Measurements from ENCODE around the gene LRRC26.

- TF ChIP-seq RNF219 (CRISPR knock-in tag; IDR thresholded peaks at IDR 0.05), result no peak
- TF ChIP-seq AFF4 (CRISPR knock-in tag; IDR thresholded peaks at IDR 0.05), result no peak
- no peak for TF ChIP-seq GFI1 (CRISPR knock-in tag; IDR thresholded peaks at IDR 0.05; ENCODE audit: borderline replicate concordance)
- TF ChIP-seq SIN3A (IDR thresholded peaks at IDR 0.05; ENCODE audit: borderline replicate concordance, low read depth, low read length), result no peak
- no peak for TF ChIP-seq PATZ1 (CRISPR knock-in tag; IDR thresholded peaks at IDR 0.05)
- TF ChIP-seq REL (CRISPR knock-in tag; conservative IDR thresholded peaks at IDR 0.05), result no peak
- TF ChIP-seq GATAD1 (CRISPR knock-in tag; IDR thresholded peaks at IDR 0.05), result no peak
- no peak for TF ChIP-seq PRPF4 (IDR thresholded peaks at IDR 0.05; ENCODE audit: low read depth, low read length, poor library complexity, severe bottlenecking)
- no peak for TF ChIP-seq AHR (CRISPR knock-in tag; IDR thresholded peaks at IDR 0.05)
- no peak for TF ChIP-seq SP1 (IDR thresholded peaks at IDR 0.05)
- no peak for TF ChIP-seq SP1 (CRISPR knock-in tag; IDR thresholded peaks at IDR 0.05)
- no peak for TF ChIP-seq NR2F2 (IDR thresholded peaks at IDR 0.05; ENCODE audit: borderline replicate concordance, low read depth)
- no peak for TF ChIP-seq MZF1 (CRISPR knock-in tag; IDR thresholded peaks at IDR 0.05; ENCODE audit: borderline replicate concordance)
- no peak for TF ChIP-seq ZSCAN29 (CRISPR knock-in tag; conservative IDR thresholded peaks at IDR 0.05)
- no peak for TF ChIP-seq BHLHE40 (IDR thresholded peaks at IDR 0.05; ENCODE audit: low read length)
These were observed 3.3 kb upstream of the LRRC26 start for GRCh38 chr9:137172901-137173795.

Data from HepG2 (cell line).